Loucy (cell line): ENCODE measurements around the gene RNMT.

Source experiments
- H2AFZ ChIP-seq: fragments of 200-600 bp; sonication (generic); 2 replicates; pipeline ENCODE4 v1.6.0; 2016; ENCODE audit warnings: antibody characterized with exemption, mild to moderate bottlenecking, low read length, moderate library complexity
- H3F3A ChIP-seq: fragments of 200-600 bp; 2 replicates; pipeline ENCODE4 v1.6.0; 2016; ENCODE audit warnings: antibody characterized with exemption, low read depth, mild to moderate bottlenecking
- H3K27me3 ChIP-seq: fragments of 200-600 bp; sonication (generic); 2 replicates; pipeline ENCODE4 v1.6.1; 2014; ENCODE audit warnings: low read length, mild to moderate bottlenecking; ENCODE audit not compliant: insufficient read depth, poor library complexity, severe bottlenecking
- H3K36me3 ChIP-seq: fragments of 200-600 bp; sonication (generic); 2 replicates; pipeline ENCODE4 v1.6.1; 2016; ENCODE audit warnings: low read length; ENCODE audit not compliant: insufficient read depth
- H3K4me1 ChIP-seq: fragments of 200-600 bp; sonication (generic); 2 replicates; pipeline ENCODE4 v1.5.1; 2014; ENCODE audit warnings: low read length, mild to moderate bottlenecking; ENCODE audit not compliant: insufficient read depth, poor library complexity, severe bottlenecking
- H3K4me2 ChIP-seq: fragments of 200-600 bp; sonication (generic); 2 replicates; pipeline ENCODE4 v1.6.0; 2014; ENCODE audit warnings: antibody characterized with exemption, low read length, low read depth, mild to moderate bottlenecking; ENCODE audit not compliant: poor library complexity, severe bottlenecking
- H3K4me3 ChIP-seq: fragments of 200-600 bp; sonication (generic); 2 replicates; pipeline ENCODE4 v1.5.1; 2014; ENCODE audit warnings: low read length, mild to moderate bottlenecking, mixed read lengths; ENCODE audit not compliant: poor library complexity, severe bottlenecking
- H3K79me2 ChIP-seq: fragments of 200-600 bp; sonication (generic); 2 replicates; pipeline ENCODE4 v1.6.1; 2014; ENCODE audit warnings: low read length; ENCODE audit not compliant: insufficient read depth
- H3K9ac ChIP-seq: fragments of 200-600 bp; sonication (generic); 2 replicates; pipeline ENCODE4 v1.6.0; 2014; ENCODE audit warnings: mild to moderate bottlenecking, low read depth, low read length, moderate library complexity; ENCODE audit not compliant: poor library complexity, severe bottlenecking
- H3K9me2 ChIP-seq: fragments of 200-600 bp; sonication (generic); replicated peaks from 2 replicates; pipeline ENCODE4 v1.6.1; 2016; ENCODE audit warnings: low read depth, low read length, mixed read lengths
- H3K9me3 ChIP-seq: fragments of 200-600 bp; sonication (generic); 2 replicates; pipeline ENCODE4 v1.6.1; 2014; ENCODE audit warnings: mild to moderate bottlenecking, antibody characterized with exemption, low read length, low read depth; ENCODE audit not compliant: insufficient read depth
- H4K20me1 ChIP-seq: fragments of 200-600 bp; sonication (generic); 2 replicates; pipeline ENCODE4 v1.6.0; 2014; ENCODE audit warnings: antibody characterized with exemption, low read length, mild to moderate bottlenecking; ENCODE audit not compliant: insufficient read depth, poor library complexity, severe bottlenecking
- CTCF ChIP-seq: fragments of 200-600 bp; sonication (generic); conservative IDR thresholded peaks from 2 replicates; pipeline ENCODE4 v1.5.1; 2014; ENCODE audit warnings: mild to moderate bottlenecking, antibody characterized with exemption, low read length
- EZH2phosphoT487 ChIP-seq: fragments of 200-600 bp; IDR thresholded peaks from 2 replicates; pipeline ENCODE4 v1.6.1; 2018; ENCODE audit warnings: antibody characterized with exemption, mild to moderate bottlenecking, moderate library complexity, borderline replicate concordance

The RNMT gene

GRCh38 chr18:13758622-13759021 lies 32.1 kb downstream of the RNMT start:
- no peaks in the 10 kb centered on the region for H3K79me2 ChIP-seq
- no peak overlapping the region for H3K4me3 ChIP-seq
- H3K36me3 ChIP-seq = peaks cover 37% of the 10 kb centered on the region
- no peak overlapping the region for H2AFZ ChIP-seq
- no peaks in the 10 kb centered on the region for H4K20me1 ChIP-seq
- H3K9me2 ChIP-seq = no peaks in the 10 kb centered on the region
- TF ChIP-seq CTCF = no peak
- no peak for TF ChIP-seq EZH2phosphoT487
- H3K4me2 ChIP-seq = no peak overlapping the region
- H3K4me1 ChIP-seq = no peaks in the 10 kb centered on the region
- H3F3A ChIP-seq = no peaks in the 10 kb centered on the region
- no peak overlapping the region for H3K9ac ChIP-seq
- no peaks in the 10 kb centered on the region for H3K27me3 ChIP-seq
- no peaks in the 10 kb centered on the region for H3K9me3 ChIP-seq

- Histone ChIP-seq H3K36me3 (peaks cover 23% of the 10 kb centered on the region), H3K9ac (no peak overlapping the region), H3K9me2 (no peaks in the 10 kb centered on the region), H3K79me2 (no peaks in the 10 kb centered on the region), H3K9me3 (no peaks in the 10 kb centered on the region), H3K4me1 (no peaks in the 10 kb centered on the region), H3K27me3 (no peaks in the 10 kb centered on the region), H3K4me2 (no peak overlapping the region), H4K20me1 (no peaks in the 10 kb centered on the region), H3K4me3 (no peak overlapping the region), H2AFZ (no peak overlapping the region), H3F3A (no peaks in the 10 kb centered on the region)
- TF ChIP-seq EZH2phosphoT487 (no peak), CTCF (no peak)
These were observed 33.6 kb downstream of the RNMT start for GRCh38 chr18:13760047-13760446.

GRCh38 chr18:13762690-13763439 lies 36.4 kb downstream of the RNMT start:
- no peak overlapping the region for H3K4me2 ChIP-seq
- peaks cover 4% of the 10 kb centered on the region; the same call in 1 of the 2 replicates for H3K9me3 ChIP-seq
- H2AFZ ChIP-seq = no peak overlapping the region
- no peaks in the 10 kb centered on the region for H3K79me2 ChIP-seq
- no peaks in the 10 kb centered on the region for H3F3A ChIP-seq
- H3K4me1 ChIP-seq = no peaks in the 10 kb centered on the region
- H3K4me3 ChIP-seq = no peak overlapping the region
- peaks cover 2% of the 10 kb centered on the region; the same call in 1 of the 2 replicates for H3K36me3 ChIP-seq
- no peaks in the 10 kb centered on the region for H4K20me1 ChIP-seq
- TF ChIP-seq CTCF (no peak), EZH2phosphoT487 (no peak)
- no peaks in the 10 kb centered on the region for H3K27me3 ChIP-seq
- H3K9me2 ChIP-seq = no peaks in the 10 kb centered on the region
- H3K9ac ChIP-seq = no peak overlapping the region
